ENCODE measurements around the gene OR12D3.

The OR12D3 gene

DNA sequence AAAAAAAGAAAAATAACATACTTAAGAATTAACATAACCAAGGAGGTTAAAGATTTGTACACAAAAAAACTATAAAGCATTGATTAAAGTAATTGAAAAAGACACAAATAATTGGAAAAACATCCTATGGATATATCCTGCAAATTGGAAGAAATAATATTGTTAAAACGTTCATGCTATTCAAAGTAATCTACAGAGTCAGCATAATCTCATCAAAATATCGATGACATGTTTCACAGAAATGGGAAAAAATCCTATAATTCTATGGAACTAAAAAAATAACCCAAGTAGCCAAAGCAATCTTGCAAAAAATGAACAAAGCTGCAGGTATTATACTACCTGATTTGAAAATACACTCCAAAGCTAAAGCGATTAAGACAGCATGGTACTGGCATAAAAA is 29.7 kb downstream of the OR12D3 start:
- no peak overlapping the region for H3K4me3 ChIP-seq (ENCODE audit: low read depth, low read length)
- TF ChIP-seq, protein P1, sequence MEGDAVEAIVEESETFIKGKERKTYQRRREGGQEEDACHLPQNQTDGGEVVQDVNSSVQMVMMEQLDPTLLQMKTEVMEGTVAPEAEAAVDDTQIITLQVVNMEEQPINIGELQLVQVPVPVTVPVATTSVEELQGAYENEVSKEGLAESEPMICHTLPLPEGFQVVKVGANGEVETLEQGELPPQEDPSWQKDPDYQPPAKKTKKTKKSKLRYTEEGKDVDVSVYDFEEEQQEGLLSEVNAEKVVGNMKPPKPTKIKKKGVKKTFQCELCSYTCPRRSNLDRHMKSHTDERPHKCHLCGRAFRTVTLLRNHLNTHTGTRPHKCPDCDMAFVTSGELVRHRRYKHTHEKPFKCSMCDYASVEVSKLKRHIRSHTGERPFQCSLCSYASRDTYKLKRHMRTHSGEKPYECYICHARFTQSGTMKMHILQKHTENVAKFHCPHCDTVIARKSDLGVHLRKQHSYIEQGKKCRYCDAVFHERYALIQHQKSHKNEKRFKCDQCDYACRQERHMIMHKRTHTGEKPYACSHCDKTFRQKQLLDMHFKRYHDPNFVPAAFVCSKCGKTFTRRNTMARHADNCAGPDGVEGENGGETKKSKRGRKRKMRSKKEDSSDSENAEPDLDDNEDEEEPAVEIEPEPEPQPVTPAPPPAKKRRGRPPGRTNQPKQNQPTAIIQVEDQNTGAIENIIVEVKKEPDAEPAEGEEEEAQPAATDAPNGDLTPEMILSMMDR (IDR thresholded peaks at IDR 0.05; ENCODE audit: insufficient read depth, low read depth, low read length, missing control alignments), result no peak
- DNase-seq (ENCODE audit: low read depth), result no peak

DNA sequence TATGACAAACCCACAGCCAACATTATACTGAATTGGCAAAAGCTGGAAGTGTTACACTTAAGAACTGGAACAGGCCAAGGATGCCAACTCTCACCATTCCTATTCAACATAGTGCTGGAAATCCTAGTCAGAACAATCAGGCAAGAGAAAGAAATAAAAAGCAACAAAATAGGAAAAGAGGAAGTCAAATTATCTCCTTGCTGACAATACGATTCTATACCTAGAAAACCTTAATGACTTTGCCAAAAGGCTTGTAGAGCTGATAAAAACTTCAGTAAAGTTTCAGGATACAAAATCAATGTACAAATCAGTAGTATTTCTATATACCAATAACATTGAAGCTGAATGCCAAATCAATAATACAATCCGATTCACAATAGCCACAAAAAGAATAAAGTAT is 38.8 kb downstream of the OR12D3 start:
- no peak overlapping the region for H3K4me3 ChIP-seq (ENCODE audit: low read depth, low read length)
- TF ChIP-seq, protein P1 (IDR thresholded peaks at IDR 0.05; ENCODE audit: insufficient read depth, low read depth, low read length, missing control alignments), result no peak
- DNase-seq (ENCODE audit: low read depth), result no peak

DNA sequence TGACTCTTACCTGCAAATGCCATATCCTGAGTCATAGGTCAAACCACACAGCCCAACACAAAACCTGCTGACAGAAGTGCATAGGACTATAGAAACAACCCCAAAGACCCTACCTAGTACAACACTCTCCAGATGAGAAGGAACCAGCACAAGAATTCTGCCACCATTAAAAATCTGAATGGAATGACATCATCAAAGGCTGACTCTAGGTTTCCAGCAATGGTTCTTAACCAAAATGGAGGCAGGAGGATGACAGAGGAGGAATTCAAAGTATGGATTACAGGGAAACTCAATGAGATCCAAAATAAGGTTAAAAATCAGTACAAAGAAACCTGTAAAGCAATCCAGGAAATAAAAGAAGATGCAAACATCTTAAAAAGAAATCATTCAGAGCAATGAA is 42.4 kb downstream of the OR12D3 start:
- TF ChIP-seq, protein P1 (IDR thresholded peaks at IDR 0.05; ENCODE audit: insufficient read depth, low read depth, low read length, missing control alignments), result no peak
- DNase-seq (ENCODE audit: low read depth), result no peak
- no peak overlapping the region for H3K4me3 ChIP-seq (ENCODE audit: low read depth, low read length)

DNA sequence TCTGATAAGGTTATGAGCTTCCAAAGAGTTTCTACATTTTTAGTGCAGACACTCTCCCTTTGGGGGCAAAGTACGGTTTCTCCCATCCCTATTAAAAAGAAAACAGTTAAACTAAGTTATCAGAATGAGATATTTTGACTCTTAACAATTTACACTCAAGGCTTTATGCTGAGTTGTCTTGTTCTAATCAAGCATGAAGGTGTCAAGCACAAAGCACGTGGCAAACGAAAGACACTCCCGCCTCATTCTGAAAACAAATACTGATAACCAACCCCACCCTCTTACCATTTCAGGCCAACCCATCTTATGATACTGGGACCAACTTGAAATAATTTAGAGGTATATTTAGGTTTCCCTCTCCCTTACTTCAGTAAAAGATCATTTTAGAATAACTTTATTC is 49.3 kb downstream of the OR12D3 start:
- DNase-seq (ENCODE audit: low read depth), result no peak
- H3K4me3 ChIP-seq (ENCODE audit: low read depth, low read length), result no peak overlapping the region
- TF ChIP-seq, protein P1 (IDR thresholded peaks at IDR 0.05; ENCODE audit: insufficient read depth, low read depth, low read length, missing control alignments), result no peak
